Liver (tissue), 9 donors: ENCODE data around the gene GRAMD2B. TPM values are rescaled to one million over a fixed set of nuclear protein-coding genes. Genes with fewer than 3 reads are reported as not detected.

Source experiments
- DNase-seq: peaks from one replicate; pipeline ENCODE4 v3.0.0-alpha.2; 2017; ENCODE audit warnings: low spot score
- H3K27ac ChIP-seq, 2 donors: one replicate each; pipeline ENCODE4 v1.7.0; 2013; ENCODE audit warnings: inconsistent platforms in 2 of 2, low read length in 2 of 2, control low read depth in 1 of 2, low read depth in 1 of 2, mild to moderate bottlenecking in 1 of 2
- H3K27me3 ChIP-seq, 4 donors: one replicate each; pipeline versions ENCODE4 v1.6.1 to v1.7.0; 2013; ENCODE audit warnings: low read length in 3 of 4, inconsistent platforms in 1 of 4, mild to moderate bottlenecking in 1 of 4, moderate library complexity in 1 of 4; ENCODE audit not compliant: control insufficient read depth in 4 of 4, insufficient read depth in 4 of 4
- H3K36me3 ChIP-seq, 4 donors: one replicate each; pipeline versions ENCODE4 v1.6.1 to v1.7.0; 2013; ENCODE audit warnings: low read length in 3 of 4, mild to moderate bottlenecking in 3 of 4, low read depth in 1 of 4, moderate library complexity in 1 of 4; ENCODE audit not compliant: control insufficient read depth in 4 of 4, insufficient read depth in 3 of 4
- H3K4me1 ChIP-seq, 4 donors: one replicate each; pipeline versions ENCODE4 v1.6.1 to v1.7.0; 2013; ENCODE audit warnings: low read length in 3 of 4, mild to moderate bottlenecking in 3 of 4, moderate library complexity in 1 of 4; ENCODE audit not compliant: control insufficient read depth in 4 of 4, insufficient read depth in 4 of 4
- H3K4me3 ChIP-seq, 3 donors: one replicate each; pipeline versions ENCODE4 v1.6.1 to v1.7.0; 2013; ENCODE audit warnings: low read length in 3 of 3, control low read depth in 1 of 3, low read depth in 1 of 3, mild to moderate bottlenecking in 1 of 3
- H3K9ac ChIP-seq, 2 donors: one replicate each; pipeline ENCODE4 v1.7.0; 2013; ENCODE audit warnings: low read length in 2 of 2, mild to moderate bottlenecking in 2 of 2, moderate library complexity in 2 of 2, control low read depth in 1 of 2, low read depth in 1 of 2
- H3K9me3 ChIP-seq, 4 donors: one replicate each; pipeline versions ENCODE4 v1.6.1 to v1.7.0; 2013; ENCODE audit warnings: low read length in 3 of 4; ENCODE audit not compliant: control insufficient read depth in 4 of 4
- FOXA1 ChIP-seq: IDR thresholded peaks from 2 replicates; pipeline ENCODE4 v1.6.1; 2016; ENCODE audit warnings: antibody characterized with exemption
- HNF4G ChIP-seq: IDR thresholded peaks from 2 replicates; pipeline ENCODE4 v1.6.1; 2016; ENCODE audit warnings: antibody characterized with exemption
- JUND ChIP-seq, 2 donors: IDR thresholded peaks; 2 replicates each; pipeline ENCODE4 v1.6.1; 2016; ENCODE audit warnings: antibody characterized with exemption in 2 of 2
- RAD21 ChIP-seq, 2 donors: IDR thresholded peaks; 2 replicates each; pipeline ENCODE4 v1.6.1; 2016; ENCODE audit warnings: antibody characterized with exemption in 2 of 2, mild to moderate bottlenecking in 2 of 2
- RXRA ChIP-seq, 2 donors: IDR thresholded peaks; 2 replicates each; pipeline ENCODE4 v1.6.1; 2017 to 2018; ENCODE audit warnings: antibody characterized with exemption in 2 of 2, mild to moderate bottlenecking in 1 of 2
- SP1 ChIP-seq: IDR thresholded peaks from 2 replicates; pipeline ENCODE4 v1.6.1; 2018; ENCODE audit warnings: antibody characterized with exemption, mild to moderate bottlenecking
- TAF1 ChIP-seq: conservative IDR thresholded peaks from 2 replicates; pipeline ENCODE4 v1.6.1; 2016; ENCODE audit warnings: antibody characterized with exemption, mild to moderate bottlenecking
- WGBS: extraction: QIAGEN DNeasy Blood & Tissue Kit; methylation state at CpG from one replicate; pipeline ENCODE4 v1.1.7; 2013; 5-methylcytosine and 5-hydroxymethylcytosine counted together
- polyA plus RNA-seq, 2 donors: library from polyadenylated mRNA; stranded (reverse) in 1 of 2; unstranded in 1 of 2; fragments of 200-250 nt in 1 of 2; fragments of >200 nt in 1 of 2; fragmentation: Nextera tagmentation in 1 of 2; extraction: Ambion mirVana in 1 of 2; gene quantifications; one replicate each; pipeline versions ENCODE4 v1.2.1 to v1.2.3, GENCODE V29; 2013 to 2015
- total RNA-seq, 2 donors: library from RNA; depleted of rRNA; stranded (reverse); fragments of >200 nt; gene quantifications; one replicate each; pipeline ENCODE4 v1.2.3, GENCODE V29; 2014
- TF ChIP-seq, protein P1 (sequence below): IDR thresholded peaks from 2 replicates; pipeline ENCODE4 v1.6.1; 2016; ENCODE audit warnings: antibody characterized with exemption
- TF ChIP-seq, protein P2 (sequence below): IDR thresholded peaks from 2 replicates; pipeline ENCODE4 v1.6.1; 2016; ENCODE audit warnings: antibody characterized with exemption, mild to moderate bottlenecking
- TF ChIP-seq, protein P3 (sequence below): fragments of 150-350 bp; IDR thresholded peaks from 2 replicates; pipeline ENCODE4 v1.5.1; 2017; ENCODE audit warnings: improper control_type of control experiment, low read depth, low read length; ENCODE audit not compliant: missing input control
- TF ChIP-seq, protein P4 (sequence below): IDR thresholded peaks from 2 replicates; pipeline ENCODE4 v1.6.1; 2016; ENCODE audit warnings: antibody characterized with exemption
- donor health status: healthy.
- donor health status: healthy.
- donor health status: healthy.
- donor health status: healthy.
- donor health status: healthy.

The GRAMD2B gene
- total and polyA plus RNA-seq, 4 donors: 6.5 to 24.1 (median 13.5) TPM

DNA sequence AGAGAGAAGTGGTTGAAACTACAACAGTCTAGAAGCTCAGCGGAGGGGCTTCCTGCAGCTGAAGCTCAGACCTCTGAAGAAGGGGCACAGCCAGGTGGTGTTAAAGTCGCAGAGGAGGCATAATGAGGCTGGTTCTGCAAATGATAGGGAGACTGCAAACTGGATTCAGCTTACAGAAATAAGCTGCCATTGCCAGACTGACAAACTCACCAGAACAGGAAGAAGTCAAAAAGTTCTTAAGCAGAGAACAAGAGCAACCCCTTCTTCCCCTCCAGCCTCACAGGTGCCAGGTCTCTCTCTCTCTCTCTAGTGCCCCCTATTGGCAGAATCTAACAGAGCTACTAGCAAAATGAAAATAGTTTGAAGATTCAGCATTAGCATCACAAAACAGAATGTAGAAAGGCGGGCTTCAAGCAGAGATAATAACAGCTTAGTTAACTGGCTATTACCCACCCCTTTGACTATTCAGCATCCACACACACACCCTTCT is 76.7 kb downstream of the GRAMD2B start:
- no peaks in the 10 kb centered on the region for H3K27me3 ChIP-seq
- H3K4me1 ChIP-seq: peaks cover 0 to 8% (median 5%) of the 10 kb centered on the region in 4 donors
- no peak for DNase-seq
- no peak overlapping the region for H3K9ac ChIP-seq
- no peak overlapping the region for H3K4me3 ChIP-seq
- 89% methylated on average over 3 of the region's 3 CpGs for WGBS
- no peaks in the 10 kb centered on the region for H3K36me3 ChIP-seq
- H3K9me3 ChIP-seq: no peaks in the 10 kb centered on the region
- no peak overlapping the region for H3K27ac ChIP-seq
- TF ChIP-seq, protein P1, sequence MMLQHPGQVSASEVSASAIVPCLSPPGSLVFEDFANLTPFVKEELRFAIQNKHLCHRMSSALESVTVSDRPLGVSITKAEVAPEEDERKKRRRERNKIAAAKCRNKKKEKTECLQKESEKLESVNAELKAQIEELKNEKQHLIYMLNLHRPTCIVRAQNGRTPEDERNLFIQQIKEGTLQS: no peak
- TF ChIP-seq, protein P2, sequence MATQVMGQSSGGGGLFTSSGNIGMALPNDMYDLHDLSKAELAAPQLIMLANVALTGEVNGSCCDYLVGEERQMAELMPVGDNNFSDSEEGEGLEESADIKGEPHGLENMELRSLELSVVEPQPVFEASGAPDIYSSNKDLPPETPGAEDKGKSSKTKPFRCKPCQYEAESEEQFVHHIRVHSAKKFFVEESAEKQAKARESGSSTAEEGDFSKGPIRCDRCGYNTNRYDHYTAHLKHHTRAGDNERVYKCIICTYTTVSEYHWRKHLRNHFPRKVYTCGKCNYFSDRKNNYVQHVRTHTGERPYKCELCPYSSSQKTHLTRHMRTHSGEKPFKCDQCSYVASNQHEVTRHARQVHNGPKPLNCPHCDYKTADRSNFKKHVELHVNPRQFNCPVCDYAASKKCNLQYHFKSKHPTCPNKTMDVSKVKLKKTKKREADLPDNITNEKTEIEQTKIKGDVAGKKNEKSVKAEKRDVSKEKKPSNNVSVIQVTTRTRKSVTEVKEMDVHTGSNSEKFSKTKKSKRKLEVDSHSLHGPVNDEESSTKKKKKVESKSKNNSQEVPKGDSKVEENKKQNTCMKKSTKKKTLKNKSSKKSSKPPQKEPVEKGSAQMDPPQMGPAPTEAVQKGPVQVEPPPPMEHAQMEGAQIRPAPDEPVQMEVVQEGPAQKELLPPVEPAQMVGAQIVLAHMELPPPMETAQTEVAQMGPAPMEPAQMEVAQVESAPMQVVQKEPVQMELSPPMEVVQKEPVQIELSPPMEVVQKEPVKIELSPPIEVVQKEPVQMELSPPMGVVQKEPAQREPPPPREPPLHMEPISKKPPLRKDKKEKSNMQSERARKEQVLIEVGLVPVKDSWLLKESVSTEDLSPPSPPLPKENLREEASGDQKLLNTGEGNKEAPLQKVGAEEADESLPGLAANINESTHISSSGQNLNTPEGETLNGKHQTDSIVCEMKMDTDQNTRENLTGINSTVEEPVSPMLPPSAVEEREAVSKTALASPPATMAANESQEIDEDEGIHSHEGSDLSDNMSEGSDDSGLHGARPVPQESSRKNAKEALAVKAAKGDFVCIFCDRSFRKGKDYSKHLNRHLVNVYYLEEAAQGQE: no peak
- TF ChIP-seq RXRA (IDR thresholded peaks at IDR 0.05) (no peak), RAD21 (IDR thresholded peaks at IDR 0.05) (peak; percentile 69 to 75), TAF1 (no peak), HNF4G (no peak)
- TF ChIP-seq, protein P3, sequence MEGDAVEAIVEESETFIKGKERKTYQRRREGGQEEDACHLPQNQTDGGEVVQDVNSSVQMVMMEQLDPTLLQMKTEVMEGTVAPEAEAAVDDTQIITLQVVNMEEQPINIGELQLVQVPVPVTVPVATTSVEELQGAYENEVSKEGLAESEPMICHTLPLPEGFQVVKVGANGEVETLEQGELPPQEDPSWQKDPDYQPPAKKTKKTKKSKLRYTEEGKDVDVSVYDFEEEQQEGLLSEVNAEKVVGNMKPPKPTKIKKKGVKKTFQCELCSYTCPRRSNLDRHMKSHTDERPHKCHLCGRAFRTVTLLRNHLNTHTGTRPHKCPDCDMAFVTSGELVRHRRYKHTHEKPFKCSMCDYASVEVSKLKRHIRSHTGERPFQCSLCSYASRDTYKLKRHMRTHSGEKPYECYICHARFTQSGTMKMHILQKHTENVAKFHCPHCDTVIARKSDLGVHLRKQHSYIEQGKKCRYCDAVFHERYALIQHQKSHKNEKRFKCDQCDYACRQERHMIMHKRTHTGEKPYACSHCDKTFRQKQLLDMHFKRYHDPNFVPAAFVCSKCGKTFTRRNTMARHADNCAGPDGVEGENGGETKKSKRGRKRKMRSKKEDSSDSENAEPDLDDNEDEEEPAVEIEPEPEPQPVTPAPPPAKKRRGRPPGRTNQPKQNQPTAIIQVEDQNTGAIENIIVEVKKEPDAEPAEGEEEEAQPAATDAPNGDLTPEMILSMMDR: peak; percentile 56
- TF ChIP-seq, protein P4, sequence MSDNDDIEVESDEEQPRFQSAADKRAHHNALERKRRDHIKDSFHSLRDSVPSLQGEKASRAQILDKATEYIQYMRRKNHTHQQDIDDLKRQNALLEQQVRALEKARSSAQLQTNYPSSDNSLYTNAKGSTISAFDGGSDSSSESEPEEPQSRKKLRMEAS: no peak

DNA sequence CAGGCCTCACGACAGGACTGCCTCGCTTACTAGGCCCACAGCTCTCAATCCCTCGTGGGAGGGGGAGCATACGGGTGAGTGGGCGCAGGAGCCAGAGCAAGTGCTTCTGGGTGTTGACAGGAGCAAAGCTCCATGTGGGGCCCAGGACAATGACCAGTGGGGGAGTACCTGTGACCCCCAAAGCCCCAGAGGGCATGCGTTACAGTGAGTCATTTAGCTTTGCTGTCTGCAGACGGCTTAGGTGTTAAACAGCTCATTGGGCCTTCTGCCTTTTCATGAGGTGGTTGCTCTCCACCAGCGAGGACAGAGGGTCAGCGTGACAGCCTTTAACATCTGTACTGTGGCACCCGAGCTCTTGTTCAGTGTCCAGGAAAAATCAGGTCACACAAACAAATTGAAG is 78.2 kb downstream of the GRAMD2B start:
- no peak for DNase-seq
- Histone ChIP-seq H3K27me3 (no peaks in the 10 kb centered on the region), H3K9ac (no peak overlapping the region), H3K4me1 (peaks cover 0 to 8% (median 5%) of the 10 kb centered on the region in 4 donors), H3K36me3 (no peaks in the 10 kb centered on the region), H3K9me3 (no peaks in the 10 kb centered on the region), H3K4me3 (no peak overlapping the region), H3K27ac (no peak overlapping the region)
- TF ChIP-seq JUND (IDR thresholded peaks at IDR 0.05) (no peak), FOXA1 (no peak), TAF1 (no peak), SP1 (no peak)
- TF ChIP-seq, protein P4: no peak
- TF ChIP-seq, protein P2: no peak
- TF ChIP-seq, protein P3: no peak
- 93% methylated on average over 10 of the region's 10 CpGs for WGBS
